ENCODE measurements around the gene SNRNP40. TPM values are rescaled to one million over a fixed set of nuclear protein-coding genes. Genes with fewer than 3 reads are reported as not detected.

The SNRNP40 gene
- total RNA-seq, 1 experiment from 2014 or later, result 153 TPM

- DNase-seq (ENCODE audit: low read depth), result no peak
Observed at GRCh38 chr1:31232689-31233088, 63.9 kb downstream of the SNRNP40 start.

- no peak for DNase-seq (ENCODE audit: low read depth)
Observed at GRCh38 chr1:31231802-31232201, 64.8 kb downstream of the SNRNP40 start.

GRCh38 chr1:31230378-31230777 lies 66.2 kb downstream of the SNRNP40 start:
- no peak for DNase-seq (ENCODE audit: low read depth)

GRCh38 chr1:31228986-31229385 lies 67.6 kb downstream of the SNRNP40 start:
- DNase-seq (ENCODE audit: low read depth), result no peak

GRCh38 chr1:31227891-31228568 lies 68.6 kb downstream of the SNRNP40 start:
- DNase-seq (ENCODE audit: low read depth), result peak; percentile 71

GRCh38 chr1:31224068-31224467 lies 72.5 kb downstream of the SNRNP40 start:
- DNase-seq (ENCODE audit: low read depth), result no peak

- DNase-seq (ENCODE audit: low read depth), result no peak
Observed at GRCh38 chr1:31222176-31222575, 74.4 kb downstream of the SNRNP40 start.

GRCh38 chr1:31221072-31221471 lies 75.5 kb downstream of the SNRNP40 start:
- DNase-seq (ENCODE audit: low read depth), result no peak

- DNase-seq (ENCODE audit: low read depth), result no peak
Observed at GRCh38 chr1:31219489-31219888, 77.1 kb downstream of the SNRNP40 start.

- DNase-seq (ENCODE audit: low read depth), result no peak
Observed at GRCh38 chr1:31218705-31219104, 77.9 kb downstream of the SNRNP40 start.

GRCh38 chr1:31216016-31216415 lies 80.6 kb downstream of the SNRNP40 start:
- DNase-seq (ENCODE audit: low read depth), result no peak

- DNase-seq (ENCODE audit: low read depth), result no peak
Observed at GRCh38 chr1:31215065-31215570, 81.5 kb downstream of the SNRNP40 start.

GRCh38 chr1:31214316-31215064 lies 82.1 kb downstream of the SNRNP40 start:
- DNase-seq (ENCODE audit: low read depth), result no peak

Other genes with a start within 250 kb of the SNRNP40 start
- gene PUM1, start 231.1 kb downstream of the SNRNP40 start, total RNA-seq (2014; rRNA removed; shearing (Covaris generic)), result 38.6 and 60.2 TPM in 2 replicates
- gene NKAIN1, start 56.9 kb downstream of the SNRNP40 start, total RNA-seq (2014; rRNA removed; shearing (Covaris generic)), result 0.12 and 2.8 TPM in 2 replicates
- gene ZCCHC17, start 244 bp upstream of the SNRNP40 start, total RNA-seq (2014; rRNA removed; shearing (Covaris generic)), result 65.7 and 75.2 TPM in 2 replicates
- gene FABP3, start 76.3 kb upstream of the SNRNP40 start, total RNA-seq (2014; rRNA removed; shearing (Covaris generic)), result 0.89 and 2.7 TPM in 2 replicates
- gene SERINC2, start 116.4 kb upstream of the SNRNP40 start, total RNA-seq (2014; rRNA removed; shearing (Covaris generic)), result 134 and 164 TPM in 2 replicates

Data from M059J (cell line).